ENCODE measurements around the gene CTRL. TPM values are rescaled to one million over a fixed set of nuclear protein-coding genes. Genes with fewer than 3 reads are reported as not detected.
A peak's percentile ranks its signal among the peaks of the same experiment; 100 is the strongest.

Gene CTRL
- total RNA-seq, 1 donor from 2014 or later: 1.2 TPM

- peaks cover 22% of the 10 kb centered on the region for H3K4me1 ChIP-seq (ENCODE audit: insufficient read depth, low read length)
- peak overlapping the region; percentile 99 for H3K27ac Mint-ChIP-seq (ENCODE audit: unreplicated experiment)
- FAIRE-seq (no peak), DNase-seq (ENCODE audit: low read depth) (no peak)
- peaks cover 15% of the 10 kb centered on the region for H3K4me1 Mint-ChIP-seq (ENCODE audit: low read depth, unreplicated experiment)
- peak overlapping the region; percentile 99 for H3K4me3 Mint-ChIP-seq (ENCODE audit: unreplicated experiment)
- peak overlapping the region; percentile 14 for H3K27ac ChIP-seq (ENCODE audit: low read depth, low read length)
- no peak for TF ChIP-seq CTCF (IDR thresholded peaks at IDR 0.05; ENCODE audit: insufficient read depth, low read depth, low read length)
- TF ChIP-seq EZH2 (IDR thresholded peaks at IDR 0.05; ENCODE audit: insufficient read depth, low read length): no peak
- H3K27me3 ChIP-seq (ENCODE audit: insufficient read depth, low read length): no peaks in the 10 kb centered on the region
- H4K20me1 ChIP-seq (ENCODE audit: insufficient read depth, low read length): peaks cover 12% of the 10 kb centered on the region
- H3K36me3 Mint-ChIP-seq (ENCODE audit: low read depth, unreplicated experiment): peaks cover 13% of the 10 kb centered on the region
- peak overlapping the region; percentile 93 for H3K9ac ChIP-seq (ENCODE audit: low read length)
- peak overlapping the region; percentile 94 for H3K4me2 ChIP-seq (ENCODE audit: low read length)
- no peaks in the 10 kb centered on the region for H3K27me3 Mint-ChIP-seq (ENCODE audit: low read depth, unreplicated experiment)
- H2AFZ ChIP-seq (ENCODE audit: low read depth, low read length): peak overlapping the region; percentile 64
- H3K4me3 ChIP-seq (ENCODE audit: insufficient read depth, low read depth, low read length): peak overlapping the region; percentile 87
- H3K9me3 Mint-ChIP-seq (ENCODE audit: unreplicated experiment): no peaks in the 10 kb centered on the region
- no peaks in the 10 kb centered on the region for H3K9me3 ChIP-seq (ENCODE audit: insufficient read depth, low read depth, low read length)
- peaks cover 5% of the 10 kb centered on the region for H3K36me3 ChIP-seq (ENCODE audit: insufficient read depth, low read length)
- H3K79me2 ChIP-seq (ENCODE audit: insufficient read depth, low read length): peaks cover 12% of the 10 kb centered on the region
Observed at GRCh38 chr16:67935101-67935401, 3.4 kb upstream of the CTRL start.

GRCh38 chr16:67934306-67935100 is 2.8 kb upstream of the CTRL start:
- no peaks in the 10 kb centered on the region for H3K27me3 Mint-ChIP-seq (ENCODE audit: low read depth, unreplicated experiment)
- H3K4me3 Mint-ChIP-seq (ENCODE audit: unreplicated experiment): peak overlapping the region; percentile 99
- H3K4me1 Mint-ChIP-seq (ENCODE audit: low read depth, unreplicated experiment): peaks cover 15% of the 10 kb centered on the region
- H3K9ac ChIP-seq (ENCODE audit: low read length): peak overlapping the region; percentile 93
- TF ChIP-seq CTCF (IDR thresholded peaks at IDR 0.05; ENCODE audit: insufficient read depth, low read depth, low read length) (no peak), EZH2 (IDR thresholded peaks at IDR 0.05; ENCODE audit: insufficient read depth, low read length) (no peak)
- no peaks in the 10 kb centered on the region for H3K9me3 ChIP-seq (ENCODE audit: insufficient read depth, low read depth, low read length)
- no peaks in the 10 kb centered on the region for H3K27me3 ChIP-seq (ENCODE audit: insufficient read depth, low read length)
- H3K36me3 Mint-ChIP-seq (ENCODE audit: low read depth, unreplicated experiment): peaks cover 18% of the 10 kb centered on the region
- H2AFZ ChIP-seq (ENCODE audit: low read depth, low read length): no peak overlapping the region
- DNase-seq (ENCODE audit: low read depth) (no peak), FAIRE-seq (no peak)
- H3K4me3 ChIP-seq (ENCODE audit: insufficient read depth, low read depth, low read length): peak overlapping the region; percentile 87
- peaks cover 6% of the 10 kb centered on the region for H4K20me1 ChIP-seq (ENCODE audit: insufficient read depth, low read length)
- peak overlapping the region; percentile 99 for H3K27ac Mint-ChIP-seq (ENCODE audit: unreplicated experiment)
- H3K9me3 Mint-ChIP-seq (ENCODE audit: unreplicated experiment): no peaks in the 10 kb centered on the region
- peaks cover 7% of the 10 kb centered on the region for H3K79me2 ChIP-seq (ENCODE audit: insufficient read depth, low read length)
- peaks cover 22% of the 10 kb centered on the region for H3K4me1 ChIP-seq (ENCODE audit: insufficient read depth, low read length)
- H3K27ac ChIP-seq (ENCODE audit: low read depth, low read length): no peak overlapping the region
- H3K36me3 ChIP-seq (ENCODE audit: insufficient read depth, low read length): peaks cover 2% of the 10 kb centered on the region
- peak overlapping the region; percentile 94 for H3K4me2 ChIP-seq (ENCODE audit: low read length)

- Histone ChIP-seq H2AFZ (ENCODE audit: low read depth, low read length) (no peak overlapping the region), H3K4me2 (ENCODE audit: low read length) (no peak overlapping the region), H3K27ac (ENCODE audit: low read depth, low read length) (no peak overlapping the region), H3K36me3 (ENCODE audit: insufficient read depth, low read length) (peaks cover 3% of the 10 kb centered on the region), H3K9me3 (ENCODE audit: insufficient read depth, low read depth, low read length) (no peaks in the 10 kb centered on the region), H3K4me3 (ENCODE audit: insufficient read depth, low read depth, low read length) (no peak overlapping the region), H4K20me1 (ENCODE audit: insufficient read depth, low read length) (peaks cover 10% of the 10 kb centered on the region), H3K4me1 (ENCODE audit: insufficient read depth, low read length) (peaks cover 22% of the 10 kb centered on the region), H3K79me2 (ENCODE audit: insufficient read depth, low read length) (peaks cover 6% of the 10 kb centered on the region), H3K27me3 (ENCODE audit: insufficient read depth, low read length) (no peaks in the 10 kb centered on the region), H3K9ac (ENCODE audit: low read length) (no peak overlapping the region)
- H3K36me3 Mint-ChIP-seq (ENCODE audit: low read depth, unreplicated experiment): peaks cover 19% of the 10 kb centered on the region
- peaks cover 15% of the 10 kb centered on the region for H3K4me1 Mint-ChIP-seq (ENCODE audit: low read depth, unreplicated experiment)
- no peak for DNase-seq (ENCODE audit: low read depth)
- H3K9me3 Mint-ChIP-seq (ENCODE audit: unreplicated experiment): no peaks in the 10 kb centered on the region
- FAIRE-seq: no peak
- no peak for TF ChIP-seq EZH2 (IDR thresholded peaks at IDR 0.05; ENCODE audit: insufficient read depth, low read length)
- TF ChIP-seq CTCF (IDR thresholded peaks at IDR 0.05; ENCODE audit: insufficient read depth, low read depth, low read length): no peak
- peak overlapping the region; percentile 16 for H3K4me3 Mint-ChIP-seq (ENCODE audit: unreplicated experiment)
- no peak overlapping the region for H3K27ac Mint-ChIP-seq (ENCODE audit: unreplicated experiment)
- no peaks in the 10 kb centered on the region for H3K27me3 Mint-ChIP-seq (ENCODE audit: low read depth, unreplicated experiment)
Observed at GRCh38 chr16:67933805-67934204, 2.1 kb upstream of the CTRL start.

Data from astrocyte (in vitro differentiated cells and primary cell).